GM21423 (cell line): ENCODE results near the gene LFNG.

Experiments
- ATAC-seq: cut with Tn5 transposase; IDR thresholded peaks from one replicate; pipeline ENCODE4 v1.9.1; 2021; ENCODE audit warnings: mild to moderate bottlenecking, moderate library complexity; ENCODE audit not compliant: unreplicated experiment

LFNG gene

GRCh38 chr7:2519119-2519930 is at the start of gene LFNG:
Gene LFNG (plus strand): TSS chr7:2519774. CDS start chr7:2519862, 88 bp downstream.
- ATAC-seq = peak; percentile 71

- ATAC-seq = no peak
These were observed 49.2 kb upstream of the LFNG start for GRCh38 chr7:2470204-2471021.

- ATAC-seq = no peak
These were observed 48.6 kb upstream of the LFNG start for GRCh38 chr7:2471022-2471329.

GRCh38 chr7:2471396-2471795 is 48.2 kb upstream of the LFNG start:
- ATAC-seq = no peak

- no peak for ATAC-seq
These were observed 46.8 kb upstream of the LFNG start for GRCh38 chr7:2472739-2473138.

- ATAC-seq = no peak
These were observed 45.9 kb upstream of the LFNG start for GRCh38 chr7:2473496-2474180.

GRCh38 chr7:2474224-2474623 is 45.4 kb upstream of the LFNG start:
- ATAC-seq = no peak

- ATAC-seq = no peak
These were observed 44.5 kb upstream of the LFNG start for GRCh38 chr7:2474813-2475677.

GRCh38 chr7:2475678-2476015 is 43.9 kb upstream of the LFNG start:
- no peak for ATAC-seq

GRCh38 chr7:2476298-2476697 is 43.3 kb upstream of the LFNG start, which contains the start of gene GRIFIN:
Gene GRIFIN (minus strand): TSS chr7:2476398. CDS start chr7:2476383, 15 bp downstream.
- no peak for ATAC-seq

- no peak for ATAC-seq
These were observed 42.7 kb upstream of the LFNG start for GRCh38 chr7:2476776-2477446.

GRCh38 chr7:2477447-2478398 is 41.9 kb upstream of the LFNG start:
- peak; percentile 77 for ATAC-seq

GRCh38 chr7:2478399-2478785 is 41.2 kb upstream of the LFNG start:
- ATAC-seq = no peak

- ATAC-seq = no peak
These were observed 40.8 kb upstream of the LFNG start for GRCh38 chr7:2478800-2479199.

- ATAC-seq = no peak
These were observed 40.1 kb upstream of the LFNG start for GRCh38 chr7:2479276-2480069.

- no peak for ATAC-seq
These were observed 39.5 kb upstream of the LFNG start for GRCh38 chr7:2480070-2480408.

- ATAC-seq = no peak
These were observed 38.4 kb upstream of the LFNG start for GRCh38 chr7:2481195-2481594.

- no peak for ATAC-seq
These were observed 36.7 kb upstream of the LFNG start for GRCh38 chr7:2482725-2483451.
